HEK293 (cell line): ENCODE measurements around the gene ALS2.
A peak's percentile ranks its signal among the peaks of the same experiment; 100 is the strongest.

ENCODE experiments used
- CTCF ChIA-PET: fragments of 350-600 bp; formaldehyde crosslinking; extraction: SDS; loops from one replicate; lab custom pipeline; 2021; ENCODE audit warnings: antibody characterized with exemption; lab: Yijun Ruan, JAX
- POLR2A ChIA-PET: fragments of 300-600 bp; formaldehyde crosslinking; extraction: SDS; loops from one replicate; lab custom pipeline; 2020; ENCODE audit warnings: antibody characterized with exemption, inconsistent platforms; lab: Yijun Ruan, JAX
- H3K27ac ChIP-seq: fragments of 200-500 bp; sonication (Bioruptor generic); 2 replicates; pipeline ENCODE4 v1.5.1; 2014; ENCODE audit warnings: low read depth, low read length, control low read depth, inconsistent platforms; ENCODE audit errors: extremely low read depth
- H3K36me3 ChIP-seq, 2 experiments: fragments of 200-500 bp in 1 of 2; sonication (Bioruptor generic) in 1 of 2; 1 replicate in 1 of 2; 2 replicates in 1 of 2; pipeline ENCODE4 v1.5.1; 2014 to 2017; ENCODE audit warnings: inconsistent platforms in 2 of 2, low read length in 2 of 2; ENCODE audit not compliant: control insufficient read depth in 2 of 2, insufficient read depth in 1 of 2
- H3K4me1 ChIP-seq: fragments of 200-500 bp; sonication (Bioruptor generic); 2 replicates; pipeline ENCODE4 v1.5.1; 2014; ENCODE audit warnings: mild to moderate bottlenecking, low read length, inconsistent platforms; ENCODE audit not compliant: control insufficient read depth, insufficient read depth
- H3K4me3 ChIP-seq: 2 replicates; pipeline ENCODE4 v1.5.1; 2011; ENCODE audit warnings: low read depth, mild to moderate bottlenecking, control low read depth, low read length, moderate library complexity
- H3K9me3 ChIP-seq: fragments of 200-500 bp; sonication (Bioruptor generic); 2 replicates; pipeline ENCODE4 v1.5.1; 2014; ENCODE audit warnings: low read depth, low read length, inconsistent platforms; ENCODE audit not compliant: control insufficient read depth, insufficient read depth
- TRIM28 ChIP-seq: IDR thresholded peaks from 2 replicates; pipeline ENCODE4 v1.6.1; 2011; ENCODE audit warnings: low read length, control low read depth, borderline replicate concordance
- TSHZ1 ChIP-seq: fragments of 450-650 bp; formaldehyde crosslinking; IDR thresholded peaks from 2 replicates; pipeline ENCODE4 v1.5.1; 2016; ENCODE audit warnings: missing biosample characterization, missing genetic modification characterization, borderline replicate concordance
- WT1 ChIP-seq: fragments of 450-650 bp; formaldehyde crosslinking; IDR thresholded peaks from 2 replicates; pipeline ENCODE4 v1.5.1; 2016; ENCODE audit warnings: missing biosample characterization, missing genetic modification characterization
- ZBTB21 ChIP-seq: fragments of 450-650 bp; formaldehyde crosslinking; IDR thresholded peaks from 2 replicates; pipeline ENCODE4 v1.5.1; 2017; ENCODE audit warnings: missing biosample characterization, missing genetic modification characterization
- ZBTB48 ChIP-seq: fragments of 450-650 bp; formaldehyde crosslinking; IDR thresholded peaks from 2 replicates; pipeline ENCODE4 v1.5.1; 2016; ENCODE audit warnings: missing biosample characterization, missing genetic modification characterization
- ZIC2 ChIP-seq: fragments of 450-650 bp; formaldehyde crosslinking; IDR thresholded peaks from 2 replicates; pipeline ENCODE4 v1.5.1; 2016; ENCODE audit warnings: missing biosample characterization, missing genetic modification characterization
- ZNF174 ChIP-seq: fragments of 450-650 bp; formaldehyde crosslinking; IDR thresholded peaks from 2 replicates; pipeline ENCODE4 v1.5.0; 2017; ENCODE audit warnings: missing biosample characterization, mild to moderate bottlenecking, missing genetic modification characterization
- ZNF18 ChIP-seq: fragments of 450-650 bp; formaldehyde crosslinking; IDR thresholded peaks from 2 replicates; pipeline ENCODE4 v1.5.1; 2016; ENCODE audit warnings: missing biosample characterization, missing genetic modification characterization
- ZNF266 ChIP-seq: fragments of 450-650 bp; formaldehyde crosslinking; IDR thresholded peaks from 2 replicates; pipeline ENCODE4 v1.5.1; 2016; ENCODE audit warnings: missing biosample characterization, missing genetic modification characterization, low read depth
- ZNF391 ChIP-seq: fragments of 450-650 bp; formaldehyde crosslinking; IDR thresholded peaks from 2 replicates; pipeline ENCODE4 v1.5.1; 2016; ENCODE audit warnings: low read depth, missing biosample characterization, missing genetic modification characterization, borderline replicate concordance
- ZNF623 ChIP-seq: fragments of 450-650 bp; formaldehyde crosslinking; IDR thresholded peaks from 2 replicates; pipeline ENCODE4 v1.5.1; 2016; ENCODE audit warnings: missing biosample characterization, missing genetic modification characterization
- ZNF664 ChIP-seq: fragments of 450-650 bp; formaldehyde crosslinking; IDR thresholded peaks from 2 replicates; pipeline ENCODE4 v1.5.1; 2016; ENCODE audit warnings: missing biosample characterization, missing genetic modification characterization
- ZNF768 ChIP-seq: fragments of 450-650 bp; formaldehyde crosslinking; IDR thresholded peaks from 2 replicates; pipeline ENCODE4 v1.5.1; 2018; ENCODE audit warnings: missing biosample characterization, mild to moderate bottlenecking, missing genetic modification characterization
- ZNF791 ChIP-seq: fragments of 450-650 bp; formaldehyde crosslinking; IDR thresholded peaks from 2 replicates; pipeline ENCODE4 v1.5.1; 2016; ENCODE audit warnings: missing biosample characterization, missing genetic modification characterization
- ZNF830 ChIP-seq: fragments of 450-650 bp; IDR thresholded peaks from 2 replicates; pipeline ENCODE4 v1.5.0; 2018; ENCODE audit warnings: missing biosample characterization, missing genetic modification characterization, low read depth, mild to moderate bottlenecking, moderate library complexity
- ZNF837 ChIP-seq: fragments of 450-650 bp; formaldehyde crosslinking; IDR thresholded peaks from 2 replicates; pipeline ENCODE4 v1.5.1; 2016; ENCODE audit warnings: missing biosample characterization, missing genetic modification characterization
- ZXDB ChIP-seq: fragments of 450-650 bp; formaldehyde crosslinking; IDR thresholded peaks from 2 replicates; pipeline ENCODE4 v1.5.1; 2016; ENCODE audit warnings: missing biosample characterization, missing genetic modification characterization

The ALS2 gene

GRCh38 chr2:201780674-201781493 lies at the start of gene ALS2 (continued):
- TF ChIP-seq ZXDB (tag by site-specific recombination) (peak; percentile 51), TRIM28 (0 out of 2 replicates have a peak, but pooled peaks have one; percentile 13), ZIC2 (tag by site-specific recombination) (0 out of 2 replicates have a peak, but pooled peaks have one; percentile 41), ZNF623 (tag by site-specific recombination) (no peak), ZNF830 (no peak), ZNF18 (no peak), ZBTB21 (tag by site-specific recombination) (peak; percentile 89)

GRCh38 chr2:201828220-201828619 lies 47.5 kb upstream of the ALS2 start:
- ChIA-PET CTCF (interaction anchor here (1.0 kb wide), 1 partner anchor 32 kb away, joined by 3 read pairs; no protein-coding TSS in a partner anchor), POLR2A (no interaction called here)

GRCh38 chr2:201827621-201828020 lies 46.9 kb upstream of the ALS2 start:
- Histone ChIP-seq H3K4me3 (no peak overlapping the region), H3K36me3 (no peaks in the 10 kb centered on the region), H3K27ac (no peak overlapping the region), H3K4me1 (no peaks in the 10 kb centered on the region), H3K9me3 (no peaks in the 10 kb centered on the region)
- ChIA-PET CTCF (interaction anchor here (1.0 kb wide), 1 partner anchor 33 kb away, joined by 3 read pairs; no protein-coding TSS in a partner anchor), POLR2A (no interaction called here)
- TF ChIP-seq ZNF391 (tag by site-specific recombination) (no peak), ZNF791 (tag by site-specific recombination) (no peak), ZNF664 (tag by site-specific recombination) (no peak)

More at GRCh38 chr2:201828220-201828619, 47.5 kb upstream of the ALS2 start:
- H3K9me3 ChIP-seq = no peaks in the 10 kb centered on the region
- no peaks in the 10 kb centered on the region for H3K36me3 ChIP-seq
- H3K4me1 ChIP-seq = no peaks in the 10 kb centered on the region
- no peak for TF ChIP-seq WT1 (tag by site-specific recombination)
- no peak for TF ChIP-seq ZNF837 (tag by site-specific recombination)
- TF ChIP-seq ZNF174 (tag by site-specific recombination) = no peak
- TF ChIP-seq TSHZ1 = no peak
- no peak for TF ChIP-seq ZBTB48
- no peak for TF ChIP-seq ZNF266 (tag by site-specific recombination)
- no peak for TF ChIP-seq ZNF768
- no peak overlapping the region for H3K27ac ChIP-seq
- no peak overlapping the region for H3K4me3 ChIP-seq
